Putamen (tissue), 1 donor: ENCODE results near the gene FAM9B.
"Not testable (repeated sequence)": the region's sequence is repeated elsewhere in the genome, so short reads cannot be mapped to it uniquely, and the experiment has no call there.

Source experiments
- DNase-seq: peaks from one replicate; pipeline ENCODE4 v3.0.0-alpha.2; 2016; ENCODE audit warnings: low spot score

FAM9B gene

GRCh38 chrX:9033989-9034388 lies at the start of gene FAM9B:
Gene FAM9B, minus strand, starts transcription at chrX:9034127. Its CDS starts 1,141 bp downstream, at chrX:9032986.
- no peak for DNase-seq

- DNase-seq, result no peak
Observed at GRCh38 chrX:9081271-9081670, 47.3 kb upstream of the FAM9B start.

- DNase-seq, result no peak
Observed at GRCh38 chrX:9074326-9074725, 40.4 kb upstream of the FAM9B start.

GRCh38 chrX:9072281-9072680 lies 38.4 kb upstream of the FAM9B start:
- no peak for DNase-seq

GRCh38 chrX:9071031-9071650 lies 37.2 kb upstream of the FAM9B start:
- DNase-seq, result no peak

GRCh38 chrX:9069573-9069972 lies 35.6 kb upstream of the FAM9B start:
- no peak for DNase-seq

- DNase-seq, result no peak
Observed at GRCh38 chrX:9064694-9065093, 30.8 kb upstream of the FAM9B start.

- DNase-seq, result no peak
Observed at GRCh38 chrX:9062641-9063040, 28.7 kb upstream of the FAM9B start.

- DNase-seq, result no peak
Observed at GRCh38 chrX:9055354-9055753, 21.4 kb upstream of the FAM9B start.

- DNase-seq, result no peak
Observed at GRCh38 chrX:9052081-9052480, 18.2 kb upstream of the FAM9B start.

- DNase-seq, result no peak
Observed at GRCh38 chrX:9050331-9050730, 16.4 kb upstream of the FAM9B start.

GRCh38 chrX:9048801-9049200 lies 14.9 kb upstream of the FAM9B start:
- DNase-seq, result no peak

GRCh38 chrX:9038244-9038643 lies 4.3 kb upstream of the FAM9B start:
- no peak for DNase-seq

- no peak for DNase-seq
Observed at GRCh38 chrX:9037296-9037695, 3.4 kb upstream of the FAM9B start.

- DNase-seq, result no peak
Observed at GRCh38 chrX:9033586-9033985, 341 bp downstream of the FAM9B start.

GRCh38 chrX:9033179-9033578 lies 748 bp downstream of the FAM9B start:
- no peak for DNase-seq

- DNase-seq, result no peak
Observed at GRCh38 chrX:9023293-9023692, 10.6 kb downstream of the FAM9B start.

GRCh38 chrX:9019151-9019550 lies 14.8 kb downstream of the FAM9B start:
- no peak for DNase-seq

GRCh38 chrX:9018332-9018731 lies 15.6 kb downstream of the FAM9B start:
- not testable (repeated sequence) for DNase-seq

GRCh38 chrX:9003041-9003440 lies 30.9 kb downstream of the FAM9B start:
- DNase-seq, result no peak

- no peak for DNase-seq
Observed at GRCh38 chrX:8988446-8988845, 45.5 kb downstream of the FAM9B start.

GRCh38 chrX:8987672-8988250 lies 46.2 kb downstream of the FAM9B start:
- DNase-seq, result no peak

GRCh38 chrX:8984231-8984630 lies 49.7 kb downstream of the FAM9B start:
- no peak for DNase-seq

GRCh38 chrX:8981723-8982122 lies 52.2 kb downstream of the FAM9B start:
- DNase-seq, result no peak
